ENCODE measurements around the gene KCTD2. TPM values are rescaled to one million over a fixed set of nuclear protein-coding genes. Genes with fewer than 3 reads are reported as not detected.

KCTD2 gene
- total and polyA plus RNA-seq, 4 experiments from 2014 or later = 2.3 to 31.7 (median 21.4) TPM

GRCh38 chr17:75094871-75095399, 47.9 kb downstream of the KCTD2 start:
- POLR2A ChIA-PET (ENCODE audit: partially characterized antibody) = no interaction called here
- Mint-ChIP-seq H3K4me3 (no peak overlapping the region), H3K36me3 (peaks cover 0 to 4% of the 10 kb centered on the region in 2 donors), H3K9me3 (no peaks in the 10 kb centered on the region), H3K27ac (no peak overlapping the region), H3K4me1 (peaks cover 9 to 28% (median 14%) of the 10 kb centered on the region in 4 donors), H3K27me3 (no peaks in the 10 kb centered on the region)
- no peaks in the 10 kb centered on the region for H3K36me3 ChIP-seq (ENCODE audit: insufficient read depth, low read length)
- no peak overlapping the region for H3K4me3 ChIP-seq (ENCODE audit: low read length in 2 of 2)
- no peaks in the 10 kb centered on the region for H3K4me1 ChIP-seq (ENCODE audit: insufficient read depth, low read length)
- intact Hi-C loops (cut with micrococcal nuclease) = no loop called here
- CTCF ChIA-PET (ENCODE audit: partially characterized antibody) = interaction anchor here (0.8 to 1.4 kb wide), 2 partner anchors 19 to 134 kb away, joined by 3 read pairs; no protein-coding TSS in a partner anchor
- no peak overlapping the region for H3K27ac ChIP-seq (ENCODE audit: low read depth, low read length)
- H3K9me3 ChIP-seq (ENCODE audit: control insufficient read depth in 1 of 2, low read length in 2 of 2) = no peaks in the 10 kb centered on the region
- no peak for DNase-seq
- no peaks in the 10 kb centered on the region for H3K27me3 ChIP-seq (ENCODE audit: insufficient read depth, low read length)

- ChIA-PET POLR2A (ENCODE audit: partially characterized antibody) (no interaction called here), CTCF (ENCODE audit: partially characterized antibody) (no interaction called here)
- no peak overlapping the region for H3K4me3 ChIP-seq (ENCODE audit: low read length in 2 of 2)
- H3K4me1 ChIP-seq (ENCODE audit: insufficient read depth, low read length) = no peaks in the 10 kb centered on the region
- no peak overlapping the region for H3K27ac Mint-ChIP-seq
- no peaks in the 10 kb centered on the region for H3K36me3 ChIP-seq (ENCODE audit: insufficient read depth, low read length)
- H3K4me3 Mint-ChIP-seq = no peak overlapping the region
- H3K9me3 Mint-ChIP-seq = no peaks in the 10 kb centered on the region
- intact Hi-C loops (cut with micrococcal nuclease) = no loop called here
- no peaks in the 10 kb centered on the region for H3K27me3 Mint-ChIP-seq
- H3K4me1 Mint-ChIP-seq = peaks cover 7 to 19% (median 8%) of the 10 kb centered on the region in 4 donors
- H3K9me3 ChIP-seq (ENCODE audit: control insufficient read depth in 1 of 2, low read length in 2 of 2) = no peaks in the 10 kb centered on the region
- peaks cover 0 to 4% of the 10 kb centered on the region in 2 donors for H3K36me3 Mint-ChIP-seq
- H3K27me3 ChIP-seq (ENCODE audit: insufficient read depth, low read length) = no peaks in the 10 kb centered on the region
- H3K27ac ChIP-seq (ENCODE audit: low read depth, low read length) = no peak overlapping the region
- no peak for DNase-seq
These were observed 49.1 kb downstream of the KCTD2 start for GRCh38 chr17:75096082-75096625.

- no peaks in the 10 kb centered on the region for H3K9me3 ChIP-seq (ENCODE audit: control insufficient read depth in 1 of 2, low read length in 2 of 2)
- Mint-ChIP-seq H3K4me1 (peaks cover 0 to 4% (median 0%) of the 10 kb centered on the region in 4 donors), H3K36me3 (peaks cover 0 to 4% of the 10 kb centered on the region in 2 donors), H3K27ac (peak overlapping the region in 1 of 7 donors; percentile 41), H3K27me3 (no peaks in the 10 kb centered on the region), H3K9me3 (no peaks in the 10 kb centered on the region), H3K4me3 (no peak overlapping the region)
- intact Hi-C loops (cut with micrococcal nuclease) = no loop called here
- H3K4me3 ChIP-seq (ENCODE audit: low read length in 2 of 2) = no peak overlapping the region
- no peaks in the 10 kb centered on the region for H3K36me3 ChIP-seq (ENCODE audit: insufficient read depth, low read length)
- ChIA-PET CTCF (ENCODE audit: partially characterized antibody) (no interaction called here), POLR2A (ENCODE audit: partially characterized antibody) (no interaction called here)
- no peak overlapping the region for H3K27ac ChIP-seq (ENCODE audit: low read depth, low read length)
- H3K27me3 ChIP-seq (ENCODE audit: insufficient read depth, low read length) = no peaks in the 10 kb centered on the region
- no peaks in the 10 kb centered on the region for H3K4me1 ChIP-seq (ENCODE audit: insufficient read depth, low read length)
- DNase-seq = no peak
These were observed 50.8 kb downstream of the KCTD2 start for GRCh38 chr17:75097865-75098264.

GRCh38 chr17:75098861-75099260, 51.8 kb downstream of the KCTD2 start:
- H3K36me3 Mint-ChIP-seq = peaks cover 0 to 4% of the 10 kb centered on the region in 2 donors
- H3K4me3 Mint-ChIP-seq = no peak overlapping the region
- Histone ChIP-seq H3K4me3 (ENCODE audit: low read length in 2 of 2) (no peak overlapping the region), H3K9me3 (ENCODE audit: control insufficient read depth in 1 of 2, low read length in 2 of 2) (no peaks in the 10 kb centered on the region), H3K36me3 (ENCODE audit: insufficient read depth, low read length) (no peaks in the 10 kb centered on the region), H3K4me1 (ENCODE audit: insufficient read depth, low read length) (no peaks in the 10 kb centered on the region), H3K27ac (ENCODE audit: low read depth, low read length) (no peak overlapping the region), H3K27me3 (ENCODE audit: insufficient read depth, low read length) (no peaks in the 10 kb centered on the region)
- no peaks in the 10 kb centered on the region for H3K27me3 Mint-ChIP-seq
- DNase-seq = no peak
- intact Hi-C loops (cut with micrococcal nuclease) = no loop called here
- H3K4me1 Mint-ChIP-seq = peaks cover 0 to 4% (median 0%) of the 10 kb centered on the region in 4 donors
- CTCF ChIA-PET (ENCODE audit: partially characterized antibody) = no interaction called here
- H3K27ac Mint-ChIP-seq = peak overlapping the region in 3 of 7 donors; percentile 3 to 73 (median 58)
- POLR2A ChIA-PET (ENCODE audit: partially characterized antibody) = no interaction called here
- no peaks in the 10 kb centered on the region for H3K9me3 Mint-ChIP-seq

GRCh38 chr17:75099881-75100595, 53.0 kb downstream of the KCTD2 start:
- no peak for DNase-seq
- intact Hi-C loops (cut with micrococcal nuclease) = no loop called here
- Histone ChIP-seq H3K36me3 (ENCODE audit: insufficient read depth, low read length) (no peaks in the 10 kb centered on the region), H3K27ac (ENCODE audit: low read depth, low read length) (no peak overlapping the region), H3K4me1 (ENCODE audit: insufficient read depth, low read length) (no peaks in the 10 kb centered on the region), H3K27me3 (ENCODE audit: insufficient read depth, low read length) (no peaks in the 10 kb centered on the region), H3K9me3 (ENCODE audit: control insufficient read depth in 1 of 2, low read length in 2 of 2) (no peaks in the 10 kb centered on the region), H3K4me3 (ENCODE audit: low read length in 2 of 2) (no peak overlapping the region)
- Mint-ChIP-seq H3K4me3 (no peak overlapping the region), H3K27me3 (no peaks in the 10 kb centered on the region), H3K27ac (no peak overlapping the region), H3K4me1 (peaks cover 0 to 4% (median 0%) of the 10 kb centered on the region in 4 donors), H3K9me3 (no peaks in the 10 kb centered on the region), H3K36me3 (peaks cover 0 to 4% of the 10 kb centered on the region in 2 donors)
- ChIA-PET CTCF (ENCODE audit: partially characterized antibody) (no interaction called here), POLR2A (ENCODE audit: partially characterized antibody) (interaction anchor here (2.0 kb wide), 1 partner anchor 10 kb away, joined by 4 read pairs; the partner anchor contains the start of gene ARMC7)

GRCh38 chr17:75102385-75102821, 55.4 kb downstream of the KCTD2 start:
- Mint-ChIP-seq H3K9me3 (no peaks in the 10 kb centered on the region), H3K27ac (peak overlapping the region in 1 of 7 donors; percentile 47), H3K36me3 (peaks cover 0 to 4% of the 10 kb centered on the region in 2 donors), H3K27me3 (no peaks in the 10 kb centered on the region), H3K4me3 (no peak overlapping the region), H3K4me1 (peaks cover 0 to 4% (median 0%) of the 10 kb centered on the region in 4 donors)
- POLR2A ChIA-PET (ENCODE audit: partially characterized antibody) = interaction anchor here (2.0 kb wide), 1 partner anchor 7 kb away, joined by 4 read pairs; the partner anchor contains the start of gene ARMC7
- no peak for DNase-seq
- Histone ChIP-seq H3K4me1 (ENCODE audit: insufficient read depth, low read length) (no peaks in the 10 kb centered on the region), H3K27me3 (ENCODE audit: insufficient read depth, low read length) (no peaks in the 10 kb centered on the region), H3K4me3 (ENCODE audit: low read length in 2 of 2) (no peak overlapping the region), H3K36me3 (ENCODE audit: insufficient read depth, low read length) (no peaks in the 10 kb centered on the region), H3K27ac (ENCODE audit: low read depth, low read length) (no peak overlapping the region), H3K9me3 (ENCODE audit: control insufficient read depth in 1 of 2, low read length in 2 of 2) (no peaks in the 10 kb centered on the region)
- CTCF ChIA-PET (ENCODE audit: partially characterized antibody) = no interaction called here
- intact Hi-C loops (cut with micrococcal nuclease) = no loop called here
